ENCODE results near the gene SLC25A41. TPM values are rescaled to one million over a fixed set of nuclear protein-coding genes. Genes with fewer than 3 reads are reported as not detected.
A peak's percentile ranks its signal among the peaks of the same experiment; 100 is the strongest.

The SLC25A41 gene
- total and polyA plus RNA-seq, 2 of the 13 experiments (the other 11 are each of a cell fraction or from before 2014, with no cell fraction given): 0.33 to 0.95 TPM

GRCh38 chr19:6458695-6459261 is 25.2 kb upstream of the SLC25A41 start (continued):
- TF ChIP-seq HNF1A (IDR thresholded peaks at IDR 0.05; ENCODE audit: low read depth) (no peak), HNF1A (CRISPR knock-in tag; IDR thresholded peaks at IDR 0.05; ENCODE audit: borderline replicate concordance) (0 out of 2 replicates have a peak, but pooled peaks have one; percentile 20), ADNP (CRISPR knock-in tag; IDR thresholded peaks at IDR 0.05) (peak; percentile 71; the same call in 1 of the 2 replicates), ZNF614 (CRISPR knock-in tag; IDR thresholded peaks at IDR 0.05; ENCODE audit: borderline replicate concordance) (no peak), CBX5 (CRISPR knock-in tag; IDR thresholded peaks at IDR 0.05; ENCODE audit: borderline replicate concordance) (peak; percentile 46; the same call in 1 of the 2 replicates), MAZ (IDR thresholded peaks at IDR 0.05; ENCODE audit: borderline replicate concordance, low read depth, low read length) (no peak), MAZ (CRISPR knock-in tag; IDR thresholded peaks at IDR 0.05; ENCODE audit: low read depth) (no peak), MLXIP (CRISPR knock-in tag; IDR thresholded peaks at IDR 0.05; ENCODE audit: borderline replicate concordance) (no peak), ZNF576 (CRISPR knock-in tag; IDR thresholded peaks at IDR 0.05) (no peak), ZNF724P (CRISPR knock-in tag; IDR thresholded peaks at IDR 0.05; ENCODE audit: borderline replicate concordance) (no peak), SAP130 (CRISPR knock-in tag; IDR thresholded peaks at IDR 0.05; ENCODE audit: low read depth) (peak; percentile 29; the same call in 1 of the 2 replicates), FOXA1 (IDR thresholded peaks at IDR 0.05) (no peak), FOXA1 (CRISPR knock-in tag; IDR thresholded peaks at IDR 0.05) (peak; percentile 88), ZNF558 (CRISPR knock-in tag; IDR thresholded peaks at IDR 0.05; ENCODE audit: borderline replicate concordance) (0 out of 2 replicates have a peak, but pooled peaks have one; percentile 14), SIX4 (CRISPR knock-in tag; IDR thresholded peaks at IDR 0.05) (no peak), TEAD3 (CRISPR knock-in tag; optimal IDR thresholded peaks at IDR 0.05; ENCODE audit: borderline replicate concordance) (peak; percentile 45), ZBTB7B (CRISPR knock-in tag; IDR thresholded peaks at IDR 0.05) (no peak), NBN (conservative IDR thresholded peaks at IDR 0.05) (no peak), SOX6 (IDR thresholded peaks at IDR 0.05) (no peak), SOX6 (CRISPR knock-in tag; IDR thresholded peaks at IDR 0.05) (no peak), MNT (IDR thresholded peaks at IDR 0.05) (no peak), MTERF4 (CRISPR knock-in tag; IDR thresholded peaks at IDR 0.05) (0 out of 2 replicates have a peak, but pooled peaks have one; percentile 29)

All from HepG2 (cell line).